ENCODE data around the gene TSSC4. TPM values are rescaled to one million over a fixed set of nuclear protein-coding genes. Genes with fewer than 3 reads are reported as not detected.

TSSC4 gene
- polyA plus RNA-seq, 3 donors, result 28.1 to 74.6 (median 52.0) TPM

- no peak for DNase-seq
These were observed 37.0 kb downstream of the TSSC4 start for GRCh38 chr11:2437516-2437915.

DNA sequence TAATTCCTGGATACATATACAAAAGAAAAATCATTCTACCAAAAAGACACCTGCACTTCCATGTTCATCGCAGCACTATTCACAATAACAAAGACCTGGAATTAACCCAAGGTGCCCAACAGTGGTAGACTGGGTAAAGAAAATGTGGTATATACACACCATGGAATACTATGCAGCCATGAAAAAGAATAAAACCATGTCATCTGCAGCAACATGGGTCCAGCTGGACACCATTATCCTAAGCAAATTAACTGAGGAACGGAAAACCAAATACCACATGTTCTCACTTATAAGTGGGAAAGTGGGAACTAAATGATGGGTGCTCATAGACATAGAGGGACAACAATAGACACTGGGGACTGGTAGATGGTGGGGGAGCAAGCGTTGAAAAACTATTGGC lies 39.3 kb downstream of the TSSC4 start:
- H3K27me3 ChIP-seq (ENCODE audit: control insufficient read depth in 2 of 2, insufficient read depth in 2 of 2, low read length in 2 of 2), result peaks cover 0 to 24% of the 10 kb centered on the region in 2 donors
- H3K79me2 ChIP-seq (ENCODE audit: insufficient read depth, low read length), result no peaks in the 10 kb centered on the region
- Mint-ChIP-seq H3K36me3 (no peaks in the 10 kb centered on the region), H3K27me3 (ENCODE audit: low read depth in 3 of 3) (peaks cover 20 to 43% (median 26%) of the 10 kb centered on the region in 3 donors), H3K27ac (no peak overlapping the region), H3K9me3 (peaks cover 0 to 4% (median 3%) of the 10 kb centered on the region in 7 donors), H3K4me3 (no peak overlapping the region), H3K4me1 (peaks cover 8% of the 10 kb centered on the region)
- no peak overlapping the region for H3K4me2 ChIP-seq (replicated peaks; ENCODE audit: extremely low read depth, low read length, poor library complexity, severe bottlenecking)
- H4K20me1 ChIP-seq (ENCODE audit: insufficient read depth, low read length), result peaks cover 5% of the 10 kb centered on the region
- H3K36me3 ChIP-seq (replicated peaks in 1 of 2; ENCODE audit: control insufficient read depth in 1 of 2, insufficient read depth in 2 of 2, low read length in 2 of 2), result no peaks in the 10 kb centered on the region
- H3K9ac ChIP-seq (ENCODE audit: insufficient read depth, low read length, poor library complexity, severe bottlenecking), result no peak overlapping the region
- TF ChIP-seq, protein P1, sequence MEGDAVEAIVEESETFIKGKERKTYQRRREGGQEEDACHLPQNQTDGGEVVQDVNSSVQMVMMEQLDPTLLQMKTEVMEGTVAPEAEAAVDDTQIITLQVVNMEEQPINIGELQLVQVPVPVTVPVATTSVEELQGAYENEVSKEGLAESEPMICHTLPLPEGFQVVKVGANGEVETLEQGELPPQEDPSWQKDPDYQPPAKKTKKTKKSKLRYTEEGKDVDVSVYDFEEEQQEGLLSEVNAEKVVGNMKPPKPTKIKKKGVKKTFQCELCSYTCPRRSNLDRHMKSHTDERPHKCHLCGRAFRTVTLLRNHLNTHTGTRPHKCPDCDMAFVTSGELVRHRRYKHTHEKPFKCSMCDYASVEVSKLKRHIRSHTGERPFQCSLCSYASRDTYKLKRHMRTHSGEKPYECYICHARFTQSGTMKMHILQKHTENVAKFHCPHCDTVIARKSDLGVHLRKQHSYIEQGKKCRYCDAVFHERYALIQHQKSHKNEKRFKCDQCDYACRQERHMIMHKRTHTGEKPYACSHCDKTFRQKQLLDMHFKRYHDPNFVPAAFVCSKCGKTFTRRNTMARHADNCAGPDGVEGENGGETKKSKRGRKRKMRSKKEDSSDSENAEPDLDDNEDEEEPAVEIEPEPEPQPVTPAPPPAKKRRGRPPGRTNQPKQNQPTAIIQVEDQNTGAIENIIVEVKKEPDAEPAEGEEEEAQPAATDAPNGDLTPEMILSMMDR (IDR thresholded peaks at IDR 0.05), result no peak
- intact Hi-C loops (cut with micrococcal nuclease), result no loop called here
- no peak overlapping the region for H3K27ac ChIP-seq (ENCODE audit: low read depth in 1 of 2, low read length in 2 of 2)
- DNase-seq, result no peak
- no peak overlapping the region for H2AFZ ChIP-seq (ENCODE audit: insufficient read depth, low read depth, low read length, poor library complexity, severe bottlenecking)
- WGBS (ENCODE audit: insufficient coverage), result no CpG with 5 or more reads among the region's 3 CpGs
- H3K4me3 ChIP-seq (replicated peaks in 1 of 3; ENCODE audit: low read depth in 2 of 3, low read length in 3 of 3), result no peak overlapping the region
- H3K4me1 ChIP-seq (ENCODE audit: control insufficient read depth in 1 of 2, insufficient read depth in 2 of 2, low read length in 2 of 2), result peaks cover 15 to 21% of the 10 kb centered on the region in 2 donors
- H3K9me3 ChIP-seq (replicated peaks in 1 of 2; ENCODE audit: control insufficient read depth in 1 of 2, insufficient read depth in 1 of 2, low read length in 2 of 2), result no peaks in the 10 kb centered on the region

More at GRCh38 chr11:2437516-2437915, 37.0 kb downstream of the TSSC4 start:
- Histone ChIP-seq H3K27ac (ENCODE audit: low read depth in 1 of 2, low read length in 2 of 2) (no peak overlapping the region), H3K79me2 (ENCODE audit: insufficient read depth, low read length) (no peaks in the 10 kb centered on the region), H3K9me3 (replicated peaks in 1 of 2; ENCODE audit: control insufficient read depth in 1 of 2, insufficient read depth in 1 of 2, low read length in 2 of 2) (no peaks in the 10 kb centered on the region), H3K4me2 (replicated peaks; ENCODE audit: extremely low read depth, low read length, poor library complexity, severe bottlenecking) (no peak overlapping the region), H4K20me1 (ENCODE audit: insufficient read depth, low read length) (no peaks in the 10 kb centered on the region), H3K36me3 (replicated peaks in 1 of 2; ENCODE audit: control insufficient read depth in 1 of 2, insufficient read depth in 2 of 2, low read length in 2 of 2) (no peaks in the 10 kb centered on the region), H3K27me3 (ENCODE audit: control insufficient read depth in 2 of 2, insufficient read depth in 2 of 2, low read length in 2 of 2) (peaks cover 0 to 7% of the 10 kb centered on the region in 2 donors), H3K4me1 (ENCODE audit: control insufficient read depth in 1 of 2, insufficient read depth in 2 of 2, low read length in 2 of 2) (peaks cover 10 to 12% of the 10 kb centered on the region in 2 donors), H2AFZ (ENCODE audit: insufficient read depth, low read depth, low read length, poor library complexity, severe bottlenecking) (no peak overlapping the region), H3K4me3 (replicated peaks in 1 of 3; ENCODE audit: low read depth in 2 of 3, low read length in 3 of 3) (no peak overlapping the region), H3K9ac (ENCODE audit: insufficient read depth, low read length, poor library complexity, severe bottlenecking) (no peak overlapping the region)
- peak overlapping the region in 1 of 2 donors; percentile 32 for H3K4me3 Mint-ChIP-seq
- 100% methylated on average over 3 of the region's 4 CpGs for WGBS (ENCODE audit: insufficient coverage)
- no peaks in the 10 kb centered on the region for H3K36me3 Mint-ChIP-seq
- peaks cover 8% of the 10 kb centered on the region for H3K4me1 Mint-ChIP-seq
- intact Hi-C loops (cut with micrococcal nuclease), result no loop called here
- H3K27ac Mint-ChIP-seq, result peak overlapping the region in 1 of 7 donors; percentile 38
- TF ChIP-seq, protein P1 (IDR thresholded peaks at IDR 0.05), result no peak
- H3K9me3 Mint-ChIP-seq, result peaks cover 0 to 4% (median 2%) of the 10 kb centered on the region in 7 donors
- H3K27me3 Mint-ChIP-seq (ENCODE audit: low read depth in 3 of 3), result peaks cover 6 to 27% (median 17%) of the 10 kb centered on the region in 3 donors
